Mucosa of descending colon (tissue), 3 donors: ENCODE measurements around the gene PTPRCAP. TPM values are rescaled to one million over a fixed set of nuclear protein-coding genes. Genes with fewer than 3 reads are reported as not detected.

ENCODE experiments used
- ATAC-seq: fragments of 200-7000 bp; cut with Tn5 transposase; one replicate; pipeline ENCODE4 v1.9.1; 2020; ENCODE audit warnings: mild to moderate bottlenecking, moderate library complexity
- DNase-seq, 3 donors: peaks; one replicate each; pipeline ENCODE4 v3.0.0-alpha.2; 2020
- H3K36me3 ChIP-seq: fragments of 200-600 bp; one replicate; pipeline ENCODE4 v1.8.0; 2021; ENCODE audit warnings: low read depth, mild to moderate bottlenecking
- H3K4me1 ChIP-seq: fragments of 200-600 bp; one replicate; pipeline ENCODE4 v1.8.0; 2021; ENCODE audit warnings: low read depth, mild to moderate bottlenecking
- H3K4me3 ChIP-seq: fragments of 200-600 bp; one replicate; pipeline ENCODE4 v1.8.0; 2021; ENCODE audit warnings: mild to moderate bottlenecking
- H3K9me3 ChIP-seq: fragments of 200-600 bp; one replicate; pipeline ENCODE4 v1.8.0; 2021; ENCODE audit warnings: mild to moderate bottlenecking
- CTCF ChIP-seq: fragments of 200-600 bp; IDR thresholded peaks from one replicate; pipeline ENCODE4 v1.8.0; 2022; ENCODE audit warnings: antibody characterized with exemption, mild to moderate bottlenecking
- intact Hi-C, 2 donors: fragments of 100-400 bp; cut with DNase I in 1 of 2; cut with micrococcal nuclease in 1 of 2; formaldehyde crosslinking; loops; one replicate each; pipeline versions ENCODE4 v1.11.0 to v1.11.1; 2022; cut with DNase I, micrococcal nuclease
- total RNA-seq, 3 donors: library from RNA; stranded (reverse); fragmentation: NEBNext Ultra II Directional in 2 of 3; extraction: Animal tissue kit (Norgen Biotek cat#: 25700) in 2 of 3; gene quantifications; one replicate each; pipeline versions ENCODE4 v1.2.1 to v1.2.4, GENCODE V29; 2021 to 2023
- donor health status: DM: no; HTN: no; CAD: no; lungs with moderate emphysema.
- donor health status: DM: no; HTN: no; CAD: no.
- donor health status: DM: no; HTN: yes; CAD: no.

Gene PTPRCAP
- total RNA-seq, 3 donors from 2014 or later: 7.2 to 13.6 (median 10.0) TPM

GRCh38 chr11:67458266-67458665, 20.8 kb upstream of the PTPRCAP start:
- Histone ChIP-seq H3K4me1 (no peaks in the 10 kb centered on the region), H3K36me3 (no peaks in the 10 kb centered on the region), H3K9me3 (no peaks in the 10 kb centered on the region), H3K4me3 (no peak overlapping the region)
- intact Hi-C loops: no loop called here
- TF ChIP-seq CTCF: no peak
- DNase-seq (no peak), ATAC-seq (no peak)

- no peaks in the 10 kb centered on the region for H3K36me3 ChIP-seq
- H3K9me3 ChIP-seq: no peaks in the 10 kb centered on the region
- H3K4me3 ChIP-seq: no peak overlapping the region
- intact Hi-C loops: no loop called here
- DNase-seq (no peak), ATAC-seq (no peak)
- H3K4me1 ChIP-seq: no peaks in the 10 kb centered on the region
- no peak for TF ChIP-seq CTCF
Observed at GRCh38 chr11:67457453-67457852, 20.0 kb upstream of the PTPRCAP start.

GRCh38 chr11:67456068-67456705, 18.7 kb upstream of the PTPRCAP start:
- Histone ChIP-seq H3K4me3 (no peak overlapping the region), H3K4me1 (no peaks in the 10 kb centered on the region), H3K36me3 (no peaks in the 10 kb centered on the region), H3K9me3 (no peaks in the 10 kb centered on the region)
- TF ChIP-seq CTCF: no peak
- DNase-seq (no peak), ATAC-seq (no peak)
- intact Hi-C loops: no loop called here

GRCh38 chr11:67455054-67455453, 17.6 kb upstream of the PTPRCAP start, which contains the start of gene CABP4:
Gene CABP4 (plus strand): TSS chr11:67455354. CDS start chr11:67455424, 70 bp downstream.
- H3K36me3 ChIP-seq: no peaks in the 10 kb centered on the region
- DNase-seq (no peak), ATAC-seq (no peak)
- TF ChIP-seq CTCF: no peak
- no peak within 1 kb of the TSS for H3K4me3 ChIP-seq
- intact Hi-C loops: no loop called here
- H3K9me3 ChIP-seq: no peaks in the 10 kb centered on the region
- H3K4me1 ChIP-seq: no peaks in the 10 kb centered on the region

- H3K4me3 ChIP-seq: no peak overlapping the region
- no peak for TF ChIP-seq CTCF
- intact Hi-C loops: no loop called here
- no peaks in the 10 kb centered on the region for H3K4me1 ChIP-seq
- DNase-seq (peak in 2 of 3 donors; percentile 19 to 23), ATAC-seq (no peak)
- no peaks in the 10 kb centered on the region for H3K9me3 ChIP-seq
- no peaks in the 10 kb centered on the region for H3K36me3 ChIP-seq
Observed at GRCh38 chr11:67453816-67454732, 16.6 kb upstream of the PTPRCAP start.
